H1 (cell line): ENCODE data around the gene ERAP2. TPM values are rescaled to one million over a fixed set of nuclear protein-coding genes. Genes with fewer than 3 reads are reported as not detected.

Source experiments
- CTCF ChIA-PET: fragments of 300-600 bp; sonication (Branson Sonifier 250); formaldehyde crosslinking; loops from one replicate; lab custom pipeline; 2021; ENCODE audit not compliant: partially characterized antibody; lab: Charles Lee
- POLR2A ChIA-PET: fragments of 300-600 bp; sonication (Branson Sonifier 250); formaldehyde crosslinking; loops from one replicate; lab custom pipeline; 2021; ENCODE audit warnings: inconsistent platforms; ENCODE audit not compliant: partially characterized antibody; lab: Charles Lee
- DNase-seq, 2 experiments: peaks; one replicate each; pipeline versions ENCODE4 v3.0.0 to v3.0.0-alpha.2; 2010 to 2022; ENCODE audit warnings: low spot score in 2 of 2, low read depth in 1 of 2, mixed read lengths in 1 of 2
- FAIRE-seq: peaks from 2 replicates; lab custom pipeline; 2011; peaks lifted over from hg19 to GRCh38; lab: Jason Lieb, UNC
- H2AFZ ChIP-seq: 2 replicates; pipeline ENCODE4 v1.8.1; 2012; ENCODE audit warnings: low read length, inconsistent platforms
- H2AK5ac ChIP-seq: 2 replicates; pipeline ENCODE4 v1.6.1; 2013; ENCODE audit warnings: low read depth, low read length
- H2BK120ac ChIP-seq: replicated peaks from 2 replicates; pipeline ENCODE3; 2013; ENCODE audit warnings: low read depth, low read length, inconsistent platforms
- H2BK12ac ChIP-seq: 2 replicates; pipeline ENCODE4 v1.6.1; 2013; ENCODE audit warnings: low read depth, low read length
- H2BK15ac ChIP-seq: 2 replicates; pipeline ENCODE4 v1.6.1; 2013; ENCODE audit warnings: low read length
- H2BK20ac ChIP-seq: 2 replicates; pipeline ENCODE4 v1.6.1; 2013; ENCODE audit warnings: low read length
- H2BK5ac ChIP-seq: 2 replicates; pipeline ENCODE4 v1.6.1; 2013; ENCODE audit warnings: low read depth, low read length
- H3K14ac ChIP-seq: 2 replicates; pipeline ENCODE4 v1.6.1; 2013; ENCODE audit warnings: inconsistent platforms; ENCODE audit not compliant: insufficient read length
- H3K18ac ChIP-seq: 2 replicates; pipeline ENCODE4 v1.6.1; 2013; ENCODE audit warnings: low read length; ENCODE audit errors: extremely low read depth
- H3K23ac ChIP-seq: 2 replicates; pipeline ENCODE4 v1.6.1; 2013; ENCODE audit warnings: inconsistent platforms; ENCODE audit not compliant: insufficient read length
- H3K23me2 ChIP-seq: 2 replicates; pipeline ENCODE4 v1.6.1; 2013; ENCODE audit warnings: low read depth, low read length
- H3K27ac ChIP-seq: 2 replicates; pipeline ENCODE4 v1.6.1; 2011; ENCODE audit warnings: low read depth, low read length, inconsistent platforms
- H3K27me3 ChIP-seq, 4 experiments: replicated peaks in 1 of 4; 1 replicate in 1 of 4; 2 replicates in 3 of 4; pipeline versions ENCODE4 v1.6.1 to v1.8.1; 2011 to 2013; ENCODE audit warnings: low read length in 3 of 4, mild to moderate bottlenecking in 3 of 4, inconsistent platforms in 2 of 4, mixed read lengths in 2 of 4, moderate library complexity in 1 of 4; ENCODE audit not compliant: control insufficient read depth in 3 of 4, insufficient read depth in 3 of 4; ENCODE audit errors: extremely low read depth in 1 of 4
- H3K36me3 ChIP-seq, 4 experiments: 2 replicates each; pipeline versions ENCODE4 v1.6.1 to v1.8.1; 2011 to 2013; ENCODE audit warnings: mild to moderate bottlenecking in 4 of 4, low read length in 3 of 4, moderate library complexity in 2 of 4, control low read depth in 1 of 4, inconsistent platforms in 1 of 4; ENCODE audit not compliant: insufficient read depth in 4 of 4, control insufficient read depth in 2 of 4
- H3K4ac ChIP-seq: replicated peaks from 2 replicates; pipeline ENCODE3; 2013; ENCODE audit warnings: low read length, low read depth, mixed read lengths, inconsistent platforms; ENCODE audit not compliant: insufficient read length
- H3K4me1 ChIP-seq, 4 experiments: replicated peaks in 1 of 4; 1 replicate in 1 of 4; 2 replicates in 3 of 4; pipeline versions ENCODE4 v1.6.1 to v1.8.1; 2011 to 2013; ENCODE audit warnings: low read length in 3 of 4, inconsistent platforms in 2 of 4, mixed read lengths in 1 of 4; ENCODE audit not compliant: insufficient read depth in 4 of 4, control insufficient read depth in 3 of 4
- H3K4me2 ChIP-seq, 2 experiments: 2 replicates each; pipeline versions ENCODE4 v1.6.1 to v1.8.1; 2011 to 2013; ENCODE audit warnings: low read depth in 2 of 2, low read length in 2 of 2, control low read depth in 1 of 2, inconsistent platforms in 1 of 2, mild to moderate bottlenecking in 1 of 2; ENCODE audit not compliant: insufficient read depth in 1 of 2
- H3K4me3 ChIP-seq, 4 experiments: fragments of 200-600, 300-600 bp in 1 of 4; sonication (generic), shearing (Covaris generic), sonication (Bioruptor Twin) in 1 of 4; 2 replicates each; pipeline versions ENCODE4 v1.5.1 to v1.8.1; 2011 to 2016; ENCODE audit warnings: low read length in 4 of 4, low read depth in 3 of 4, control low read depth in 2 of 4, inconsistent platforms in 2 of 4, mild to moderate bottlenecking in 2 of 4, mixed read lengths in 1 of 4, moderate library complexity in 1 of 4; ENCODE audit not compliant: insufficient read depth in 2 of 4; ENCODE audit errors: extremely low read depth in 1 of 4
- H3K56ac ChIP-seq: replicated peaks from 2 replicates; pipeline ENCODE3; 2013; ENCODE audit warnings: low read depth, mild to moderate bottlenecking, mixed read lengths, low read length, inconsistent platforms; ENCODE audit not compliant: insufficient read length
- H3K79me1 ChIP-seq: 2 replicates; pipeline ENCODE4 v1.6.1; 2013; ENCODE audit warnings: low read depth, low read length, control low read depth
- H3K79me2 ChIP-seq, 2 experiments: 2 replicates each; pipeline versions ENCODE4 v1.6.1 to v1.8.1; 2012 to 2013; ENCODE audit warnings: low read length in 2 of 2, mild to moderate bottlenecking in 2 of 2, inconsistent platforms in 1 of 2; ENCODE audit not compliant: insufficient read depth in 2 of 2, control insufficient read depth in 1 of 2
- H3K9ac ChIP-seq, 4 experiments: replicated peaks in 1 of 4; 1 replicate in 1 of 4; 2 replicates in 3 of 4; pipeline versions ENCODE4 v1.6.1 to v1.8.1; 2011 to 2013; ENCODE audit warnings: low read depth in 3 of 4, low read length in 3 of 4, control low read depth in 2 of 4, mild to moderate bottlenecking in 2 of 4, moderate library complexity in 2 of 4, inconsistent platforms in 1 of 4; ENCODE audit errors: extremely low read depth in 1 of 4
- H3K9me3 ChIP-seq, 2 experiments: 2 replicates each; pipeline versions ENCODE4 v1.6.1 to v1.8.1; 2012 to 2013; ENCODE audit warnings: mild to moderate bottlenecking in 2 of 2, moderate library complexity in 2 of 2, control low read depth in 1 of 2, inconsistent platforms in 1 of 2, low read depth in 1 of 2, low read length in 1 of 2, mixed read lengths in 1 of 2; ENCODE audit not compliant: insufficient read depth in 2 of 2
- H4K20me1 ChIP-seq, 2 experiments: replicated peaks in 1 of 2; 2 replicates each; pipeline versions ENCODE3 to v1.8.1; 2011 to 2013; ENCODE audit warnings: inconsistent platforms in 2 of 2, low read length in 2 of 2, mild to moderate bottlenecking in 1 of 2; ENCODE audit not compliant: insufficient read depth in 2 of 2, control insufficient read depth in 1 of 2
- H4K5ac ChIP-seq: 2 replicates; pipeline ENCODE4 v1.6.1; 2013; ENCODE audit warnings: low read length, low read depth, mixed read lengths, inconsistent platforms; ENCODE audit not compliant: insufficient read length
- H4K8ac ChIP-seq: 2 replicates; pipeline ENCODE4 v1.8.0; 2013; ENCODE audit warnings: mild to moderate bottlenecking, moderate library complexity, low read length, inconsistent platforms; ENCODE audit not compliant: insufficient read depth; ENCODE audit errors: extremely low read depth
- H4K91ac ChIP-seq: replicated peaks from 2 replicates; pipeline ENCODE3; 2013; ENCODE audit warnings: low read length, mixed read lengths, inconsistent platforms; ENCODE audit not compliant: insufficient read length
- ATF2 ChIP-seq: IDR thresholded peaks from 2 replicates; pipeline ENCODE4 v1.6.1; 2012; ENCODE audit warnings: low read length, inconsistent platforms
- GABPA ChIP-seq: IDR thresholded peaks from 2 replicates; pipeline ENCODE4 v1.6.1; 2011; ENCODE audit warnings: mild to moderate bottlenecking, low read length, moderate library complexity, borderline replicate concordance; ENCODE audit not compliant: insufficient read depth
- JUND ChIP-seq: IDR thresholded peaks from 2 replicates; pipeline ENCODE4 v1.6.1; 2011; ENCODE audit warnings: mild to moderate bottlenecking, improper control_type of control experiment, low read length
- MAX ChIP-seq: IDR thresholded peaks from 2 replicates; pipeline ENCODE4 v1.6.1; 2012; ENCODE audit warnings: inconsistent platforms
- RBBP5 ChIP-seq: IDR thresholded peaks from 2 replicates; pipeline ENCODE4 v1.7.1; 2012; ENCODE audit warnings: low read depth, mild to moderate bottlenecking, inconsistent platforms, low read length, moderate library complexity, borderline replicate concordance
- RFX5 ChIP-seq: IDR thresholded peaks from 2 replicates; pipeline ENCODE4 v1.6.1; 2011; ENCODE audit warnings: low read depth, low read length, improper control_type of control experiment, borderline replicate concordance
- RXRA ChIP-seq: IDR thresholded peaks from 2 replicates; pipeline ENCODE4 v1.6.1; 2011; ENCODE audit warnings: low read depth, mild to moderate bottlenecking, low read length, moderate library complexity; ENCODE audit not compliant: insufficient read depth
- SP2 ChIP-seq: IDR thresholded peaks from 2 replicates; pipeline ENCODE4 v1.6.1; 2012; ENCODE audit warnings: mild to moderate bottlenecking, low read length, inconsistent platforms
- SUZ12 ChIP-seq: fragments of 200-600 bp; sonication (generic); IDR thresholded peaks from 2 replicates; pipeline ENCODE4 v1.6.1; 2012; ENCODE audit warnings: mild to moderate bottlenecking, inconsistent platforms, low read length, moderate library complexity, mixed read lengths
- TCF12 ChIP-seq: IDR thresholded peaks from 2 replicates; pipeline ENCODE4 v1.6.1; 2011; ENCODE audit warnings: low read depth, mild to moderate bottlenecking, low read length
- USF2 ChIP-seq: IDR thresholded peaks from 2 replicates; pipeline ENCODE4 v1.6.1; 2011; ENCODE audit warnings: low read length, improper control_type of control experiment
- YY1 ChIP-seq: IDR thresholded peaks from 2 replicates; pipeline ENCODE4 v1.6.1; 2011; ENCODE audit warnings: low read depth, mild to moderate bottlenecking, low read length
- WGBS, 2 experiments: shearing (Covaris generic) in 1 of 2; methylation state at CpG; one replicate each; pipeline versions ENCODE4 v1.1.6 to v1.1.7; 2013 to 2015; ENCODE audit warnings: low lambda C conversion rate in 2 of 2, mixed read lengths in 2 of 2, inconsistent platforms in 1 of 2, low coverage in 1 of 2, missing lambda C conversion rate in 1 of 2; ENCODE audit not compliant: insufficient replicate concordance in 2 of 2, insufficient coverage in 1 of 2, insufficient read length in 1 of 2; ENCODE audit errors: extremely low coverage in 1 of 2, missing lambda C conversion rate in 1 of 2; 5-methylcytosine and 5-hydroxymethylcytosine counted together
- polyA plus RNA-seq, 7 experiments: library from polyadenylated mRNA; depleted of rRNA in 3 of 7; stranded (reverse) in 5 of 7; unstranded in 2 of 7; fragments of >200 nt in 5 of 7; fragments of 200-250 nt in 2 of 7; gene quantifications; 1 replicate in 5 of 7; 2 replicates in 1 of 7; 4 replicates in 1 of 7; pipeline versions ENCODE4 v1.2.1 to v1.2.3, GENCODE V29; 2011 to 2013; ENCODE audit warnings: missing spikeins in 2 of 7, mixed read lengths in 2 of 7
- total RNA-seq: library from RNA; stranded (reverse); fragmentation: NEBNext Ultra II Directional; extraction: Animal tissue kit (Norgen Biotek cat#: 25700); gene quantifications from 2 replicates; pipeline ENCODE4 v1.2.1, GENCODE V29; 2021

The ERAP2 gene
- total and polyA plus RNA-seq, 2 of the 8 experiments (the other 6 are each of a cell fraction or from before 2014, with no cell fraction given) = 0.14 TPM; not detected in 1

GRCh38 chr5:96968074-96968473, 91.8 kb downstream of the ERAP2 start:
- no peaks in the 10 kb centered on the region for H3K79me1 ChIP-seq
- H2AFZ ChIP-seq = no peak overlapping the region
- DNase-seq = no peak
- H3K27me3 ChIP-seq = no peaks in the 10 kb centered on the region
- no peak overlapping the region for H3K27ac ChIP-seq
- no peaks in the 10 kb centered on the region for H3K23me2 ChIP-seq
- H3K23ac ChIP-seq = no peak overlapping the region
- H3K79me2 ChIP-seq = no peaks in the 10 kb centered on the region
- no peak for FAIRE-seq
- 80% methylated on average over 1 of the region's 1 CpG; no CpG with 5 or more reads in 1 of the 2 experiments for WGBS, 2 experiments
- no peak overlapping the region for H4K5ac ChIP-seq
- H3K14ac ChIP-seq = no peak overlapping the region
- no peak overlapping the region for H4K91ac ChIP-seq
- H2BK15ac ChIP-seq = no peak overlapping the region
- POLR2A ChIA-PET = no interaction called here
- H4K20me1 ChIP-seq = no peaks in the 10 kb centered on the region
- H3K4me2 ChIP-seq = no peak overlapping the region
- no peaks in the 10 kb centered on the region for H3K9me3 ChIP-seq
- H3K4ac ChIP-seq = no peak overlapping the region
- H2AK5ac ChIP-seq = no peak overlapping the region
- no peak overlapping the region for H4K8ac ChIP-seq
- no peak overlapping the region for H2BK5ac ChIP-seq
- H3K36me3 ChIP-seq = no peaks in the 10 kb centered on the region
- H3K4me3 ChIP-seq = no peak overlapping the region
- no peaks in the 10 kb centered on the region for H3K4me1 ChIP-seq
- no peak overlapping the region for H3K9ac ChIP-seq
- H2BK12ac ChIP-seq = no peak overlapping the region
- CTCF ChIA-PET = no interaction called here
- H3K56ac ChIP-seq = no peak overlapping the region
- no peak overlapping the region for H3K18ac ChIP-seq
- H2BK120ac ChIP-seq = no peak overlapping the region
- no peak overlapping the region for H2BK20ac ChIP-seq
- TF ChIP-seq SP2 (no peak), JUND (no peak), RFX5 (no peak), YY1 (no peak), MAX (no peak), RXRA (no peak), USF2 (no peak), GABPA (no peak), TCF12 (no peak), ATF2 (no peak), SUZ12 (no peak), RBBP5 (no peak)
